Hindlimb muscle (tissue), 1 donor: ENCODE data around the gene DLL1. TPM values are rescaled to one million over a fixed set of nuclear protein-coding genes. Genes with fewer than 3 reads are reported as not detected.

ENCODE experiments used
- DNase-seq: peaks from one replicate; pipeline ENCODE4 v3.0.0-alpha.2; 2013
- polyA plus RNA-seq: library from polyadenylated mRNA; unstranded; fragments of 120-200 nt; gene quantifications from one replicate; pipeline ENCODE4 v1.2.1, GENCODE V29; 2013; ENCODE audit not compliant: insufficient read length

DLL1 gene
- polyA plus RNA-seq, 1 donor: 21.0 TPM

DNA sequence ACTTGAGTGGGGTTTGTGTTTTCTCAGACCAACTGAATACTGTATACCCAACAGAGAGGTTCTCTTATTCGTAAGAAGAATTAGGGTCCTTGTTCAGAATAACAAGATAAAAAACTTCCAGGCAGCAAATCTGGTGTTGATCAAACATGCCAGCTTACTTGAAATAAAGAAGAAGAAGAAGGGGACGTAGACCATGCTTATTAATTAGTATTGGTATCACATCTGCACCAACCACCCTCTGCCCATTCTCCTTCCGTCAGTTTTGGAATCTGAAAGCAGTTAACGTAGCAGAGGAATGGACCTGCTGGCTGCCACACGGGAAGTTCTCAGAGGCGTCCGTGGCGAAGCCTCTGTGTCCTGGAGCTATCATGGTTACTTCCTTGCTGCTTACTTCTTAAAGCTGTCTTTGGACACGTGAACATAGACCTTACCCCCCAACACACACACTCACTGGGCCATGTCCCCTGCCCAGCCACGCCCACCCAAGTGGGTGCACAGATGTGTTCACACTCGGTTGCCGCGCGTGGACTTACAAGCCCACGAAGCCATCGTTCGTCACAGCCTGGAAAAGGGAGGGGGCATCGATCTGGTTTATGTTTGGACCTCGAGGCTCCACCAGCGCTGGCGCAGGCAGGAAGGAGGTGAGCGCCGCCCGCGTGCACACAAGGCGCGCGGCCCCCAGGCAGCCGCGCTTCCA is 4.1 kb upstream of the DLL1 start:
- DNase-seq: no peak

DNA sequence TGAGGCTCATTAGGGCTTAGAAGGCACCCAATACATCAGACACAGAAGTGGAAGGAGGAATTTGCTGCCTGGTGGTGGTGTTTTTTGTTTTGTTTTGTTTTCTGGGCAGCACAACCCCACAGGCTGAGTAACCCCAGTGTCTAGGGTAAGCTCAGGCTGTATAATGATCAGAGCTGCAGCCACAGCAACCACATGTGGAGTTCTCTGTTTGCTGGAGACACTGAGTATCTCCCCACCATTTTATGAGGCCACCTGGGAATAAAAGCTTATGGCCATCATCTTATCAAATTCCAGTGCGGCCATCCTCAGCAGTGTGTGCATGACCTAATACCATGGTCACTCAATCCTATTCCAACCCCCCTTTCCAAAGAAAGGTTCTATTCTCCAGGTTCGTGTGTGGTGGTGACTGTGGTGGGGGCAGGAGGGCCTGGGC is 3.4 kb upstream of the DLL1 start:
- no peak for DNase-seq

DNA sequence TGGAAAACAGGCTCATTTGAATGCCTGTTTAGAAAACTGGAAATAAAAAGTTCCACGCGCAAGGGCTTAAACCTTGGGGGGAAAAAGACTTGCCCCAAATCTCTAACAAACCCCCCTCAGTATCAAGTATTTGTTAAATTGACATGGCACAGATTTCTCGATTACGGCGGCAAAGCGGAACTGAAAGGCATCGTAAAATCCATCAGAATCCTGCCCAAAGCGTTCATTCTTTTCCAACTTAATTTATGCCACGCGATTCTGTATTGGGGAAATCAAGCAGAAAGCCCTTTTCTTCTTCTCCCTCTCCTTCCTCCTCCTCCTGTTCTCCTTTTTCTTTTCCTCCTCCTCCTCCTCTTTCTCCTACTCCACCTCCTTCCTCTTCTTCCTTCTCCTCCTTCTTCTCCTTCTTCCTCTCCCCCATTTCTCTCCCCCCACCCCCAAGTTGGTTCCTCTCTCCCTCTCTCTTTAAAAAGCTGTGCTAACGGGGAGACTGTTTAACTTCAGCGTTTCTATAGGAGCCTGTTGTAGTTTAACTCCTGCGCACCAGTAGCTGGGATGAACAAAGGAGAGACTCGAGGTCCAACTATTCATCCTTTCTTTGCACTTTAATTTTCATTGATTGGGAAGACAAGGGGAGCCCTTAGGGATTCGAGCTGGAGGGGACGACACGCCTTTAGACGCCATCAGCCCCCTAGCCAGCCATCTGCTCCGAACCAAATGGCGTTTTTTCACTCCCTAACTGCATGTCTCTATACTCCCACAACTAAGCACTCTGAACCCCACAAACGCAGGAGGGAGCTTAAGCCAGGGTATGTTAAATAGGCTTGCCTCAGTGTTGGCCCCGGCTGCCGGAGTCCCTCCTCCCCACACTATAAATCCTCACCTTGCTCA is 2.7 kb upstream of the DLL1 start:
- no peak for DNase-seq

DNA sequence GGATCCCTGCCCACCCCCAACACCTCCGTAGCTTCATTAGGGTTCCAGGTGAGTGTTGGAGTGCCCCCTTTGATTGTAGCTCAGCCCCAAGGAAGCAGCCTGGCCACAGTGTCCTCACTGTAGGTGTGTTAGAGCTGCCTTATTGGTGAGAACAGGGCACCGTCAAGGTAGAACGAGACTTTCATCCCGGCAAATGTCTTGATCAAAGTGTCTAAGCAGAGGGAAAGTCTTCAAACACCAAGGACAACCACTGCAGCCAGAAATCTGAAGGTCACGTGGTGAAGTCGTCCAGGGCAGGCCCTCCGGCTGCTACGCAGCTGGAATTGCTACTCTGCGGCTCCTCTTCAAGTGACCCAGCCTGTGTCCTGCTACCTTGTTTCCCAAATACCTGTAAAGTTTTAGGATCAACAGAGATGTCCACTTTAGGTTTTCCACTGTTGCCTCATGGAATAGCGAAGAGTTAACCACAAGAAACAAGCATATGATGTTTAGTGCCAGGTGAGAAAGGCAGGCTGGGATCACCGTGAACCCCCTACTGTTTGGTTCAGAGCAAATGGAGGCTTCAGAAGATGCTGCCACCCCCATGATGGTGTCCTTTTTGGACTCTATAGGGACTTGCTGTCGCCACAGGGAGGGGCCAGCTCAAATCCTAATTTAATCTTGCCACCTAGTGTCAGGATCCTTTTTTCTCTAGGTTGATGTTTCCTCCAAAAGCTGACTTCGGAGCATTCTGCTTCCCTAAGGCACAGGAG is 1.7 kb upstream of the DLL1 start:
- DNase-seq: no peak

DNA sequence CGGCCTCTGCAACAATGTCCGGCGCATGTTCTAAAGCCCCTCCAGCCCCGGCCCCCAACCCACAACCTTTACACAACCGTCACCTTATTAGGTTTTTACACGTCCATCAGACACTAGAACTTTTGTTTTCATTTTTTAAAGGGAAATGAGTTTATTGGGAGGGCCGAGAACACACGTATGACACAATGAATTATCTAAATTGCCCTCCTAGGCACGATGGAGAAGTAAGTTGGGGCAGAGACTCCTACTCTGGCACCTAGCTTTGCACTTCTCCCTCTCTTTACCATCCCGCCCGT is 1.2 kb upstream of the DLL1 start:
- no peak for DNase-seq

GRCh38 chr6:170291271-170292110 is 613 bp upstream of the DLL1 start:
- peak; percentile 63 for DNase-seq

- no peak for DNase-seq
Observed at GRCh38 chr6:170289951-170290295, 955 bp downstream of the DLL1 start.

GRCh38 chr6:170289180-170289931 is 1.5 kb downstream of the DLL1 start:
- no peak for DNase-seq

DNA sequence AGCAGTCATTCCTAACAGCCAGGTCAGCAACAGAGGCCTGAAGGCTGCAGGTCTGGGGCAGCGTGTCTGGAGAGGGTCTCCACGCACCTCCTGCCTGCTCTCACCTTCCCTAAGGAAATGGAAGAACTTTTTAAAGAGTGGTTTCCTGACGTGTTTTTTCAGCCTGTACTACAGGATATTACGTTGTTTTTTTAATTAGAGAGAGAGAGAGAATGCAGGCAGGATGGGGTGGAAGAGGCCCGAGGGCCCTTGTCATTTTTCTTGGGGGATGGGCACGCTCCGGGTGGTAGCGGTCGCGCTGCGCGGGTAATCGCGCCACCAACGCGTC is 2.1 kb downstream of the DLL1 start:
- no peak for DNase-seq

- no peak for DNase-seq
Observed at GRCh38 chr6:170288091-170288631, 2.7 kb downstream of the DLL1 start.

DNA sequence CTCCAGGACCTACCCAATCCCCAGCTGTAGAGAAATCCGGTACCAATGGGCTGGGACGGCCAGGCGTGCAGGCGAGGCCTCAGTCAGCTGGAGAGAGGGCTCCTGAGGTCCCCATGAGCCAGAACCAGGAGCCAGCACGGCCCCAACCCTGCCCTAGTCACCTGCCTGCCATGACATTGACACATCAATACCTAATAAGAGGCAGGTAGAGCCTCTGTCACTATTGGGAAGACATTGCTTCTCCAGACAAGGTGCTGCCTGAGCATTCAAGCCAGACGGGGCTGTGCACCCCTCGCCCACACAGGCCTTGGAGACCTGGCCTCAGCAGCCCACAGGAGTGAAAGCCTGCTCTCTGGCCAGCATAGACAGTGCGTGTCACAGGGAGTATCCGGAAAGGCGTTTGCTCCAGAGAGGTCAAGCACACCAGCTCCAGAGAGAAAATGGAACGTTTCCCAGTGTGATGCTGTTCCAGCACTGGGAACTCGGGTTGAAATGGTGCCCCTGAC is 3.5 kb downstream of the DLL1 start:
- DNase-seq: no peak

GRCh38 chr6:170286934-170287265 is 4.0 kb downstream of the DLL1 start:
- DNase-seq: no peak

DNA sequence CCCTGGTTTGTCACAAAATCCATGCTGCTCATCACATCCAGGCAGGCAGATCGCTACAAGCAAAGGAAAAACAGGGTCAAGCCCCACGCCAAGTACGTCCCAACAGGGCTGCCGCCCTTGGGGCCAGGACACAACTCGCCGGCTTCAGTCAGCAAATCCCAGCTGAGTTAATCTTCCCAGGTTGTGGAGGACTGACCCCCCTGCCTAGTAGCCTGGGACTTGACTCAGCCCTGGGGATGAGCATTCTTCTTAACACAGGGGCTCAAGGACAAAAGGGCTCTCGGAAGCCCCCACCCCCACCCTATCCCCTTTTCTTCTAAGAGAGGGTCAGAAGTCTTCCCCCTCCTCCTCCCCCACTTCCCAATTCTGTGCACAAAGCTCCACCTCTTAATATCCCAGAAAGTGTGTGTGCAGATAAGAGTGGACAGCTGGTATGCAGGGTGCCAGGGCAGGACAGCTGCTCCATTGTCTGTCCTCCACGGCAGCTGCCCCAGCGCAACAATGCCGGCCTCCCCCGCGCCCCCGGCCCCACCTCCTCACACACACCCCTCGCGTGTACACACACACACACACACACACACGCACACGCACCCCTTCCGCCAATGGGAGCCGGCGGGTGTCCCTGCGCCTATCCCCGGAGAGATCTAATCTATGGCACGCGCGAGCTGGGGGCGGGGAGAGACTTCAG is 4.5 kb downstream of the DLL1 start:
- peak; percentile 54 for DNase-seq

GRCh38 chr6:170285482-170285881 is 5.4 kb downstream of the DLL1 start:
- no peak for DNase-seq

- DNase-seq: no peak
Observed at GRCh38 chr6:170284866-170285469, 5.9 kb downstream of the DLL1 start.

GRCh38 chr6:170284126-170284773 is 6.6 kb downstream of the DLL1 start:
- no peak for DNase-seq

- DNase-seq: no peak
Observed at GRCh38 chr6:170283212-170284081, 7.4 kb downstream of the DLL1 start.

DNA sequence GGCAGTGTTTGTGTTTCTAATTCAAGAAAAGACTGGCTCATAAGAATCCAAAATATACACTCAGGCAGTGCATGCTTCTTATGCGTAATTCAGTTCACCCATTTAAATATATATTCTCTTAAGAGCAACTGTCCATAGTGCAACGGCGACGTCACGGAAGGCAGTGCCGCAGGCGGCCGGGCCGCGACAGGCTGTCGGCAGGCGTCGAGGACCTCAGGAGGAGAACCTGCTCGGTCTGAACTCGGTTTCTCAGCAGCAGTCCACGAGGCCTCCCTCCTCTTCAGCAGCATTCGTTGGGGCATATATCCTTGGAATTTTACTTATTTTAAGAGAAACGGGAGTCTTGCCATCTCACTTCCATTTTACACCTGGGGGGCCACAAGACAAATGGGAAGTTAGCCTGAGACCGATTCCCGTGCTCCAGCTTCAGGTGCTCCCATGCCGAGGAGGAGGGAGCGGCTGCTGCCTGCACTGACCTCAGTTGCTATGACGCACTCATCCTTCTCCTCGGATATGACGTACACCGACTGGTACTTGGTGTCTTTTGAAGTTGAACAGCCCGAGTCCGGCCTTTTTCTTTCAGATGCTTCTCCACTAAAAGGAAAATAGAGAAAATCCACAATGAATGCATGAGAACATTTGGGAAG is 8.2 kb downstream of the DLL1 start:
- no peak for DNase-seq
